Measurements from ENCODE around the gene EML1. TPM values are rescaled to one million over a fixed set of nuclear protein-coding genes. Genes with fewer than 3 reads are reported as not detected.

The EML1 gene
- total RNA-seq, 5 donors from 2014 or later (not counting 1 experiment from before 2014, with no cell fraction given): 0.53 to 1.4 (median 0.60) TPM; not detected in 2

GRCh38 chr14:99939421-99939820, 146.2 kb downstream of the EML1 start:
- H3K27me3 Mint-ChIP-seq: peaks cover 4 to 14% of the 10 kb centered on the region in 2 donors
- Histone ChIP-seq H3K9me3 (no peaks in the 10 kb centered on the region), H3K4me1 (ENCODE audit: control insufficient read depth in 1 of 2, extremely low read depth in 1 of 2, insufficient read depth in 2 of 2, low read length in 2 of 2) (no peaks in the 10 kb centered on the region), H3K36me3 (ENCODE audit: control insufficient read depth in 2 of 2, extremely low read depth in 1 of 2, insufficient read depth in 1 of 2, low read length in 1 of 2) (no peaks in the 10 kb centered on the region), H3K27me3 (replicated peaks in 1 of 2; ENCODE audit: control insufficient read depth in 2 of 2, extremely low read depth in 1 of 2, insufficient read depth in 2 of 2, low read length in 1 of 2) (peaks cover 0 to 28% of the 10 kb centered on the region in 2 experiments), H3K27ac (ENCODE audit: low read length) (no peak overlapping the region), H3K4me3 (ENCODE audit: control insufficient read depth in 1 of 2, extremely low read depth in 1 of 2, low read length in 1 of 2) (no peak overlapping the region)
- POLR2A ChIA-PET: no interaction called here
- DNase-seq (no peak), ATAC-seq (replicated peaks in 1 of 4) (no peak)
- H3K36me3 Mint-ChIP-seq: no peaks in the 10 kb centered on the region
- 72% methylated on average over 13 of the region's 17 CpGs for WGBS (ENCODE audit: insufficient coverage)
- H3K4me1 Mint-ChIP-seq: no peaks in the 10 kb centered on the region
- H3K9me3 Mint-ChIP-seq: no peaks in the 10 kb centered on the region
- CTCF ChIA-PET: no interaction called here
- no peak overlapping the region for H3K4me3 Mint-ChIP-seq
- no peak overlapping the region for H3K27ac Mint-ChIP-seq

- peaks cover 4 to 14% of the 10 kb centered on the region in 2 donors for H3K27me3 Mint-ChIP-seq
- ChIA-PET POLR2A (no interaction called here), CTCF (no interaction called here)
- no peaks in the 10 kb centered on the region for H3K36me3 ChIP-seq (ENCODE audit: control insufficient read depth in 2 of 2, extremely low read depth in 1 of 2, insufficient read depth in 1 of 2, low read length in 1 of 2)
- H3K9me3 ChIP-seq: no peaks in the 10 kb centered on the region
- DNase-seq: no peak
- no peaks in the 10 kb centered on the region for H3K4me1 ChIP-seq (ENCODE audit: control insufficient read depth in 1 of 2, extremely low read depth in 1 of 2, insufficient read depth in 2 of 2, low read length in 2 of 2)
- 93% methylated on average over 6 of the region's 15 CpGs for WGBS (ENCODE audit: insufficient coverage)
- no peak overlapping the region for H3K4me3 Mint-ChIP-seq
- H3K4me1 Mint-ChIP-seq: no peaks in the 10 kb centered on the region
- H3K9me3 Mint-ChIP-seq: no peaks in the 10 kb centered on the region
- no peak overlapping the region for H3K27ac ChIP-seq (ENCODE audit: low read length)
- no peaks in the 10 kb centered on the region for H3K36me3 Mint-ChIP-seq
- H3K27ac Mint-ChIP-seq: no peak overlapping the region
- H3K27me3 ChIP-seq (replicated peaks in 1 of 2; ENCODE audit: control insufficient read depth in 2 of 2, extremely low read depth in 1 of 2, insufficient read depth in 2 of 2, low read length in 1 of 2): peaks cover 0 to 26% of the 10 kb centered on the region in 2 experiments
- H3K4me3 ChIP-seq (ENCODE audit: control insufficient read depth in 1 of 2, extremely low read depth in 1 of 2, low read length in 1 of 2): no peak overlapping the region
- no peak for ATAC-seq (replicated peaks in 1 of 4)
Observed at GRCh38 chr14:99940064-99940463, 146.9 kb downstream of the EML1 start.

- ChIA-PET CTCF (interaction anchor here in 1 of 2 donors (0.6 kb wide), 1 partner anchor 24 kb away, joined by 3 read pairs; no protein-coding TSS in a partner anchor), POLR2A (no interaction called here)
- ATAC-seq (replicated peaks in 1 of 4) (no peak), DNase-seq (no peak)
- no CpG with 5 or more reads among the region's 1 CpG for WGBS (ENCODE audit: insufficient coverage)
- H3K27me3 Mint-ChIP-seq: peaks cover 5 to 18% of the 10 kb centered on the region in 2 donors
- H3K27ac ChIP-seq (ENCODE audit: low read length): no peak overlapping the region
- H3K36me3 ChIP-seq (ENCODE audit: control insufficient read depth in 2 of 2, extremely low read depth in 1 of 2, insufficient read depth in 1 of 2, low read length in 1 of 2): no peaks in the 10 kb centered on the region
- no peaks in the 10 kb centered on the region for H3K9me3 ChIP-seq
- no peaks in the 10 kb centered on the region for H3K36me3 Mint-ChIP-seq
- no peak overlapping the region for H3K27ac Mint-ChIP-seq
- peaks cover 0 to 2% of the 10 kb centered on the region in 2 experiments for H3K4me1 ChIP-seq (ENCODE audit: control insufficient read depth in 1 of 2, extremely low read depth in 1 of 2, insufficient read depth in 2 of 2, low read length in 2 of 2)
- peaks cover 1 to 3% (median 2%) of the 10 kb centered on the region in 3 donors for H3K4me1 Mint-ChIP-seq
- H3K4me3 ChIP-seq (ENCODE audit: control insufficient read depth in 1 of 2, extremely low read depth in 1 of 2, low read length in 1 of 2): no peak overlapping the region
- no peaks in the 10 kb centered on the region for H3K9me3 Mint-ChIP-seq
- H3K4me3 Mint-ChIP-seq: no peak overlapping the region
- H3K27me3 ChIP-seq (replicated peaks in 1 of 2; ENCODE audit: control insufficient read depth in 2 of 2, extremely low read depth in 1 of 2, insufficient read depth in 2 of 2, low read length in 1 of 2): peaks cover 0 to 37% of the 10 kb centered on the region in 2 experiments
Observed at GRCh38 chr14:99941211-99941610, 148.0 kb downstream of the EML1 start.

GRCh38 chr14:99943620-99944019, 150.4 kb downstream of the EML1 start:
- H3K27me3 ChIP-seq (replicated peaks in 1 of 2; ENCODE audit: control insufficient read depth in 2 of 2, extremely low read depth in 1 of 2, insufficient read depth in 2 of 2, low read length in 1 of 2): peaks cover 0 to 50% of the 10 kb centered on the region in 2 experiments
- H3K27ac ChIP-seq (ENCODE audit: low read length): no peak overlapping the region
- no peak overlapping the region for H3K4me3 Mint-ChIP-seq
- no peak overlapping the region for H3K4me3 ChIP-seq (ENCODE audit: control insufficient read depth in 1 of 2, extremely low read depth in 1 of 2, low read length in 1 of 2)
- no peak overlapping the region for H3K27ac Mint-ChIP-seq
- CTCF ChIA-PET: no interaction called here
- H3K9me3 Mint-ChIP-seq: no peaks in the 10 kb centered on the region
- POLR2A ChIA-PET: no interaction called here
- H3K36me3 ChIP-seq (ENCODE audit: control insufficient read depth in 2 of 2, extremely low read depth in 1 of 2, insufficient read depth in 1 of 2, low read length in 1 of 2): no peaks in the 10 kb centered on the region
- H3K9me3 ChIP-seq: no peaks in the 10 kb centered on the region
- peaks cover 8 to 13% (median 13%) of the 10 kb centered on the region in 3 donors for H3K4me1 Mint-ChIP-seq
- H3K27me3 Mint-ChIP-seq: peaks cover 16 to 36% of the 10 kb centered on the region in 2 donors
- ATAC-seq (replicated peaks in 1 of 4) (no peak), DNase-seq (no peak)
- peaks cover 0 to 14% of the 10 kb centered on the region in 2 experiments for H3K4me1 ChIP-seq (ENCODE audit: control insufficient read depth in 1 of 2, extremely low read depth in 1 of 2, insufficient read depth in 2 of 2, low read length in 2 of 2)
- 73% methylated on average over 6 of the region's 9 CpGs for WGBS (ENCODE audit: insufficient coverage)
- H3K36me3 Mint-ChIP-seq: no peaks in the 10 kb centered on the region

GRCh38 chr14:99944241-99944651, 151.0 kb downstream of the EML1 start:
- Histone ChIP-seq H3K9me3 (no peaks in the 10 kb centered on the region), H3K27me3 (replicated peaks in 1 of 2; ENCODE audit: control insufficient read depth in 2 of 2, extremely low read depth in 1 of 2, insufficient read depth in 2 of 2, low read length in 1 of 2) (peaks cover 0 to 49% of the 10 kb centered on the region in 2 experiments), H3K4me1 (ENCODE audit: control insufficient read depth in 1 of 2, extremely low read depth in 1 of 2, insufficient read depth in 2 of 2, low read length in 2 of 2) (peaks cover 0 to 14% of the 10 kb centered on the region in 2 experiments), H3K4me3 (ENCODE audit: control insufficient read depth in 1 of 2, extremely low read depth in 1 of 2, low read length in 1 of 2) (no peak overlapping the region), H3K36me3 (ENCODE audit: control insufficient read depth in 2 of 2, extremely low read depth in 1 of 2, insufficient read depth in 1 of 2, low read length in 1 of 2) (no peaks in the 10 kb centered on the region), H3K27ac (ENCODE audit: low read length) (no peak overlapping the region)
- POLR2A ChIA-PET: no interaction called here
- ATAC-seq (replicated peaks in 1 of 4) (no peak), DNase-seq (no peak)
- Mint-ChIP-seq H3K36me3 (no peaks in the 10 kb centered on the region), H3K9me3 (no peaks in the 10 kb centered on the region), H3K4me3 (no peak overlapping the region), H3K27me3 (peaks cover 16 to 40% of the 10 kb centered on the region in 2 donors), H3K4me1 (peaks cover 8 to 13% (median 13%) of the 10 kb centered on the region in 3 donors), H3K27ac (no peak overlapping the region)
- CTCF ChIA-PET: no interaction called here
- WGBS (ENCODE audit: insufficient coverage): 92% methylated on average over 8 of the region's 13 CpGs

- H3K9me3 Mint-ChIP-seq: no peaks in the 10 kb centered on the region
- Histone ChIP-seq H3K27me3 (replicated peaks in 1 of 2; ENCODE audit: control insufficient read depth in 2 of 2, extremely low read depth in 1 of 2, insufficient read depth in 2 of 2, low read length in 1 of 2) (peaks cover 0 to 61% of the 10 kb centered on the region in 2 experiments), H3K27ac (ENCODE audit: low read length) (no peak overlapping the region), H3K9me3 (no peaks in the 10 kb centered on the region), H3K36me3 (ENCODE audit: control insufficient read depth in 2 of 2, extremely low read depth in 1 of 2, insufficient read depth in 1 of 2, low read length in 1 of 2) (no peaks in the 10 kb centered on the region), H3K4me3 (ENCODE audit: control insufficient read depth in 1 of 2, extremely low read depth in 1 of 2, low read length in 1 of 2) (peak overlapping the region; percentile 25 to 50), H3K4me1 (ENCODE audit: control insufficient read depth in 1 of 2, extremely low read depth in 1 of 2, insufficient read depth in 2 of 2, low read length in 2 of 2) (peaks cover 0 to 14% of the 10 kb centered on the region in 2 experiments)
- no peak overlapping the region for H3K27ac Mint-ChIP-seq
- POLR2A ChIA-PET: no interaction called here
- ATAC-seq (replicated peaks in 1 of 4) (peak in 2 of 4 experiments; percentile 30 to 64), DNase-seq (peak in 3 of 35 experiments; percentile 6 to 36 (median 10))
- H3K36me3 Mint-ChIP-seq: no peaks in the 10 kb centered on the region
- peaks cover 8 to 13% (median 13%) of the 10 kb centered on the region in 3 donors for H3K4me1 Mint-ChIP-seq
- H3K4me3 Mint-ChIP-seq: peak overlapping the region; percentile 3 to 67 (median 61)
- 54% methylated on average over 9 of the region's 17 CpGs for WGBS (ENCODE audit: insufficient coverage)
- peaks cover 16 to 45% of the 10 kb centered on the region in 2 donors for H3K27me3 Mint-ChIP-seq
- CTCF ChIA-PET: interaction anchor here in 1 of 2 donors (0.6 to 1.3 kb wide), 2 partner anchors 25 to 47 kb away, joined by 3 to 7 read pairs; no protein-coding TSS in a partner anchor
Observed at GRCh38 chr14:99945732-99946651, 152.8 kb downstream of the EML1 start.
